Activated CD4-positive, alpha-beta T cell treated with anti-CD3 and anti-CD28 coated beads, Interleukin-2, amount 50 U/mL, for 1 hour (primary cell): ENCODE measurements around the gene SCAI.
"Not testable (repeated sequence)": the region's sequence is repeated elsewhere in the genome, so short reads cannot be mapped to it uniquely, and the experiment has no call there.

Source experiments
- DNase-seq: peaks from one replicate; pipeline ENCODE4 v3.0.0-alpha.2; 2020

Gene SCAI

GRCh38 chr9:125012013-125012412, 131.3 kb downstream of the SCAI start:
- not testable (repeated sequence) for DNase-seq

- DNase-seq: no peak
Measured at GRCh38 chr9:125008599-125008998, 134.7 kb downstream of the SCAI start.

GRCh38 chr9:125003332-125003731, 140.0 kb downstream of the SCAI start:
- DNase-seq: no peak

- DNase-seq: no peak
Measured at GRCh38 chr9:124983698-124984097, 159.6 kb downstream of the SCAI start.

- no peak for DNase-seq
Measured at GRCh38 chr9:124980431-124980830, 162.9 kb downstream of the SCAI start.

DNA sequence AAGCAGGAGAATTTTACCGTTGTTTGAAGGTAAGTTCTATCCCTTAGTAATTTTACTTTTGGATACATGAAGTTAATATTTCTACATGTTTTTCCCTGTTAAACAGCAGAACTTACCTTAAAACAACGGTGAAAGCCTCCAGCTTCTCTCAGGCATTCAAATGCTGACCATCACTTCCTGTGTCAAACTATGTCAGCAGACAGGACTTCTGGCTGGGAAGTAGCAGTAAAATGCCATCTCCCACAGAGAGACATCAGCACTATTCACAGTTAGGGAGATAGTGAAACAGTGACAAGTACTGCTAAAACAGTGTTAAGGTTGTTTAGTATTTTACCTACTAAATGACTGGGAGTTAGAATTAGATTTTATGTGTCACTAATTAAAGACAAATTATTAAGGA, 168.2 kb downstream of the SCAI start:
- DNase-seq: no peak

DNA sequence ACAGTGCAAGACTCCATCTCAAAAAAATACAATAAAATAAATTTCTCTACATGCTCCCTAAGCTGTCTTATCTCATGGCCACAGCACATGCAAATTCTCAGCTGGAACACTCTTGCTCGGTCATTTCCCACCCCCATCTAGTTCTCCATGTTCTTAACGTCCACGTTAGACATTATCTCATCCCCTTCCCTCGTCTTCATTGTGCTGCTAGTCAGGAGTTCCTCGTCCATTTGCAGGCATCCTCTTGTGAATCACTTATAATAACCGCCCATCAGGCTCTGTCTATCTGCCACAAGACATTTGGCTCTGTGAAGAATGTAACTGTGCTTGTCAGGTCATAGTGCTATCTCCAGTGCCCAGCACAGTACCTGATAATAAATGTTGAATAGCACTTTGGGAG, 169.5 kb downstream of the SCAI start:
- DNase-seq: no peak

DNA sequence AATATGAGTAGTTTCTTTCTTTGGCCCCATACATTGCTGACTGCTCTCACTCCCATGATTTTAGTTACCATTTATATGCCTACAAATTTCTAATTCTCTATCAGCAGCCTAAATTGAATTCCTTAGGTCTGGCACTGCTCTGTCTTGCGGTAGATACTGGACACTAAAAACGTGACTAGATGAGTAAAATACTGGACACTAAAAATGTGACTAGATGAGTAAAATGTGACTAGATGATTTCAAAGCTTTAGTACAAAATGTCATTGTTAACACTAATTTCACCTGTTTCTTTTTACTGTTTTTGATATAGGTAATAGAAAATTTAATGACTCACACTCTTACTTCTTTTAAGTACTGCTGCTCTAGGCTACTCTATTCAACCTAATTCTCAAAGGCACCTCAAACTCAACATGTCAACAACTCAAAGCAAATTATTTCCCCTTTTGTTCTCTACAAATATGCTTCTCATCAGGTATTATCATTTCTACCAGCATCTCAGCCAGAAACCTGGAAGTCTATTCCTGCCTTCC, 171.0 kb downstream of the SCAI start:
- DNase-seq: no peak

- no peak for DNase-seq
Measured at GRCh38 chr9:124969401-124969800, 173.9 kb downstream of the SCAI start.

DNA sequence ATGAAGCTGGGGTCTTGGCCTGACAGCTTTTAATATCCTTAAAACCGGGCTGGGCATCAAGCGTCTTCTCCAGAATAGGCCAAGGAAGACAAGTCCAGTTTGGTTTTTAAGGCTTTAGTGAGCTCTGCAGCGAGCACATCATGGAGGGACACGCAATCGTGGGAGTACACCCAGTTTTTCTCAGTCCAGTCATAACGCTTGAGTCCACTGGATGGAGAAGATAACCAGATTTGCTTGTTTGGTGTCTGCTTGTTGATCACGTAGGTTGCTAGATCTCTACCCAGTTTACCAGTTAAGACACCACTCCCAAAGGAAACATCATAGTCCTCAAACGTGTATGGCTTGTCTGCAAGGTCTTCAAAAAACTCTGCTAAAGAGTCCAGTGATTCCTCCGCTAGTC, 175.1 kb downstream of the SCAI start:
- no peak for DNase-seq

DNA sequence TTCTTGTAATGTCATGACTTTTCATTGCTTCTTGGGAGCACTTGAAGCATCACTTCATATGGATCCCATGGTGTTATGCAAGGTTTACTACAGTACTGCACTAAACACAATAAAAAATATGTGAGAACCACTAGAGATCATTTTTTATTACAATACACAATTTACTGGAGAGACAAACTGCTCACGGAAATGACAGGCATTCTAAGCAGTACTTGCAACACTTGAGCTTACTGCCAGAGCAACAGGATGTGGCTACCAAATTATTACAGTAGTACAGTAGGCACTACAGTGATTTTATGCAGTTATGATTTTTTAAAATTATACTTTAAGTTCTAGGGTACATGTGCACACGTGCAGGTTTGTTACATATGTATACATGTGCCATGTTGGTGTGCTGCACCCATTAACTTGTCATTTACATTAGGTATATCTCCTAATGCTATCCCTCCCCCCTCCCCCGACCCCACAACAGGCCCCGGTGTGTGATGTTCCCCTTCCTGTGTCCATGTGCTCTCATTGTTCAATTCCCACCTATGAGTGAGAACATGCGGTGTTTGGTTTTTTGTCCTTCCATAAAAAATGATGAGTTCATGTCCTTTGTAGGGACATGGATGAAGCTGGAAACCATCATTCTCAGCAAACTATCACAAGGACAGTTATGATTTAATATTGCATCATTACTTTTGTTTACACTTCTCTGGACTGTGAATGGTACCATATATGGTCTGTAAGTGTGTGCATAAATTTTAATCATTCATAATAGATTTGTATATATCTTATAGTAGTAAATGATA, 177.4 kb downstream of the SCAI start:
- DNase-seq: not testable (repeated sequence)

DNA sequence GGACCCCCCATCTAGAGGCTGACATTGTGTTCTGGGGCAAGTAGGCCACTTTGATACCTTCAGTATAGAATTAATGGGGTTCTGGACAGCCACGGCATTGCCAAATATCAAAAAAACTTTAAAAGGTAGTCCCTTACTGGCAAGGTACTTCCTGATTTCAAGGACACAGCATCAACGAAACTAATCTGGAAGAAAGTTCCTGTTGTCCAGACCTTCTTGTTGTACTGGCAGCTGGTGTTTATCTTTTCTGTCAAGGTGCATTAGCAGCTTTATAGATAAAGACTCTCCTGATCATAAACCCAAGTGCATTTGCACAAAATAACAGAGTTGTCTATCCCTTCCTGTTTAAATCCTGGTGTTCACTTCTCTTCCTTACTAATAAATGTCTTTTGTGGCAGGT, 178.7 kb downstream of the SCAI start:
- no peak for DNase-seq

DNA sequence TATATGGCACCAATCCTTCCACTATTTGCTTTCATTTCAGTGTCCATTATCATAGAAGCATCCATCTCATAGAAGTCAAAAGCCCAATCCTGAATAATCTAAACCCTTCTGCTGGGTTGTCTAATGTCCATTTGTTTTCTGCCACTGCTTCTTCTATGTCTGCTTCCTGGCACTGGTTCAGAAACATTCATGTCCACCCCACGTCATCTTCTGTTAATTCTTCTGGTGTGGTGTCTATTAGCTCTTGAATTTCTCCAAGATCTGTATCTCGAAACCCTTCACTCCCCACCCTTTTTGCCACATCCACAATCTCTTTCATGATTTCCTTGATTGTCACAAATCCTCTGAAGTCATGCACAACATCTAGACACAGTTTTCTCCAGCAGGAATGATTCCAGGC, 179.3 kb downstream of the SCAI start:
- no peak for DNase-seq

- DNase-seq: no peak
Measured at GRCh38 chr9:124960409-124960752, 182.9 kb downstream of the SCAI start.

DNA sequence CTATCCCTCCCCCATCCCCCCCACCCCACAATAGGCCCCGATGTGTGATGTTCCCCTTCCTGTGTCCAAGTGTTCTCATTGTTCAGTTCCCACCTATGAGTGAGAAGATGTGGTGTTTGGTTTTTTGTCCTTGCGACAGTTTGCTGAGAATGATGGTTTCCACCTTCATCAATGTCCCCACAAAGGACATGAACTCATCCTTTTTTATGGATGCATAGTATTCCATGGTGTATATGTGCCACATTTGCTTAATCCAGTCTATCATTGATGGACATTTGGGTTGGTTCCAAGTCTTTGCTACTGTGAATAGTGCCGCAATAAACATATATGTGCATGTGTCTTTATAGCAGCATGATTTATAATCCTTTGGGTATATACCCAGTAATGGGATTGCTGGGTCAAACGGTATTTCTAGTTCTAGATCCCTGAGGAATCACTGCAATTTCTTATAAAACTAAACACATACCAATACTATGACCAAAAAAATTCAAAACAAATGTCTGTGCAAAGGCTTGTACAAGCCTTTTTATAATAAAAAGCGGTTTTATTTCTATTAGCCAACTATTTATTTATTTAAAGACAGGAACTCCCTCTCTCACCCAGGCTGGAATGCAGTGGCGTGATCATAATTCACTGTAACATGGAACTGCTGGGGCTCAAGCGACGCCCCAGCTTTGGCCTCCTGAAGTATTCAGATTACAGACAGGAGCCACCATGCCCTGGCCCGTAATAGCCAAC, 183.5 kb downstream of the SCAI start:
- not testable (repeated sequence) for DNase-seq

- no peak for DNase-seq
Measured at GRCh38 chr9:124954255-124954654, 189.1 kb downstream of the SCAI start.

DNA sequence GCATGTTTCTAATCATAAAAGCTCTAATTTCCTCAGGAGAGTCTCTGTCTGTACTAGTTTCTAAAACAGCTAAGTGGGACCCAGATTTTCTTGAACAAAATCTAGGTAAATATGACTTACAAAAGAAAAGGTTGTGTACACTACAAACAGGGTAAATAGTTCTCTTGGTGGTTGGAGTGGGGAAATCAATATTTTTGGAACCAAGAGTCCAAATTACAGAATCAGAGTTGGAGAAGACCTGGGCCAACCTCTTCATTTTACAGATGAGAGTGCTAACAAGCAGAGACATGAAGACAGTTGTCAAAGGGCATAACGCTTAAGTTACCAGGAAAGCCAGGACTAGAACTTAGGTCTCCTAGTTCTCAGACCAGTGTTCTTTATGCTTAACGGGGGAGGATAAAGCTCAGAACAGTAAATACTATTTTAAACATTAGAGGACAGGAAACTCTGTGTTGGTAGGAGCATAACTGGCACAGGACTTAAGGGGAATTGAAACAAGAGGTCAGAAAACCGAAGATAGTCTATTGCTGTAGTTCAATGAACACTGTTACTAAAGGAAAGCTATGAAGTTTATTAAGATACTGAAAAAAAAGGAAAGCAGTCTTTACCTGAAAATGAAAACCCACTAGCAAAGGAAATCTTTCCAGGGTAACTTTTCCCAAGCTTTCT, 193.1 kb downstream of the SCAI start:
- DNase-seq: no peak

DNA sequence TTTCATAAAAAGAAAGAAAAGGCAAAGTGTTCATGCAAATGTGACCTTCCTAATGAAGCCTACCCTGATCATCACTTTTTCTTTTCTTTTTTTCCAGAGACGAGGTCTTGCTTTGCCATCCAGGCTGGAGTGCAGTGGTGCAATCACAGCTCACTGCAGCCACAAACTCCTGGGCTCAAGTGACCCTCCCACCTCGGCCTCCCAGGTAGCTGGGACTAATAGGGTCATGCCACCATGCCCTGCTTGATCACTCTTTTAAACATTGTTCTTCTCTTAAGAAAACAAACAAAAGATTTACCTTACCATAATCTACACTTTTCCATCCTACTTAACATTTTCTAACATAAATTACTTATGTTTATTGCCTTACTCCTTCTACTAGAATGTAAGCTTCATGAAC, 193.9 kb downstream of the SCAI start:
- no peak for DNase-seq

GRCh38 chr9:124947727-124948391, 195.5 kb downstream of the SCAI start:
- no peak for DNase-seq

- no peak for DNase-seq
Measured at GRCh38 chr9:124946167-124946566, 197.2 kb downstream of the SCAI start.

DNA sequence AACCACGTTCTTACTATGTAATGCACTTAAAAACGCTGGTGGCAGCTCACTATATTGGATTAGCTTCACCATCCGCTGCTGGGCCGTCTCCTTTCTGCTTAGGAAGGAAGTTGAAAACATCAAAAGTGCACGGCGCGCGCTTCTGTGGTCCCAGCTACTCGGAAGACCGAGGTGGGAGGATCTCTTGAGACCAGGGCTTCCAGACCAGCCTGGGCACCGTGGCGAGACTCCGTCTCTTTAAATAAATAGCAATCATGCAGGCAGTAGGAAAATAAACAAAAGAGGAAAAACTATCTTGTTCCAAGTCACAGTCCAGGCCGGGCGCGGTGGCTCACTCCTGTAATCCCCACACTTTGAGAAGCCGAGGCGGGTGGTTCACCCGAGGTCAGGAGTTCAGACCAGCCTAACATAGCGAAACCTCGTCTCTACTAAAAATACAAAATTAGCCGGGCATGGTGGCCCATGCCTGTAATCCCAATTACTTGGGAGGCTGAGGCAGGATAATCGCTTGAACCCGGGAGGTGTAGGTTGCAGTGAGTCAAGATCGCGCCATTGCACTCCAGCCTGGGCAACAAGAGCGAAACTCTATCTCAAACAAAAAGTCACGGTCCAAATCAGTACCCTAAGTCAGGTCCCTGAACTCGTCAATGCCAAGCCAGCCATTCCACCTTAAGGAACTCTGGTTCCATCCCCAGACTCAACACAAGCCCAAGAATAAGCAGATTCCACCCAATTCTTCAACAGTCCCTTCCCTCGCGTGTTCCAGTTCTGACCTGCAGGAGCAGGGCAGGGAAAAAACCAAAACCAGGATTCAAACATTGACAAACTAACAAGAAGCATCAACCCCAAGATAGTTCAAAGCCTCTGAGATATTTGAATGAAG, 201.4 kb downstream of the SCAI start:
- DNase-seq: peak; percentile 61
